ENCODE measurements around the gene CFAP300. TPM values are rescaled to one million over a fixed set of nuclear protein-coding genes. Genes with fewer than 3 reads are reported as not detected.

Gene CFAP300
- 0.38 TPM for total RNA-seq
- long read RNA-seq, result 0 reads

DNA sequence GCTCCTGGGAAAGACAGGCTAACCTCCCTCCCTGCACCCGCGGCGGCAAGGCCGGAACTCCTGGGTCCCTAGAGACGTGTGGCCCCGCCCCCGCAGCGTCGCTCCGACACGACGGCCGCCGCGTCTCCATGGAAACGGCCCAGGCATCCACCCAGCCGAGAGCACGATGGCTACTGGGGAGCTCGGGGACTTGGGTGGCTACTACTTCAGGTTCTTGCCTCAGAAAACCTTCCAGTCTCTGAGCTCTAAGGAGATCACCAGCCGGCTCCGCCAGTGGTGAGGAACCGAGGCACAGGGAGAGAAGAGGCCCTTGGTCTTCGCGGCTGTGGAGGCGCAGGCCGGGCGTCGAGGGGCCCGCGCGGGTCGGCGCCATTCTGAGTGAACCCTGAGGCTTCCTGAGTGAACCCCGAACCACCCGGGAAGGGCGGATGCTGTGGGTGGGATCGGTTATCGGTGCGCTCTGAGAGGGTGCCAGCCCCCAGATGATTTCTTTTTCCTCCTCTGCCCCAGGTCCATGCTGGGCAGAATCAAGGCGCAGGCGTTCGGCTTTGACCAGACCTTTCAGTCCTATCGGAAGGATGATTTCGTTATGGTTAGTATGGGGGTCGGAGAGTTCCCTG is at the start of gene CFAP300:
Gene CFAP300, plus strand, starts transcription at position 133 of the 620 bp plus-strand sequence. Its CDS starts 34 bp downstream, at position 167.
- peak; percentile 87 for DNase-seq (ENCODE audit: low spot score)
- intact Hi-C loops (cut with DNase I), result no loop called here

DNA sequence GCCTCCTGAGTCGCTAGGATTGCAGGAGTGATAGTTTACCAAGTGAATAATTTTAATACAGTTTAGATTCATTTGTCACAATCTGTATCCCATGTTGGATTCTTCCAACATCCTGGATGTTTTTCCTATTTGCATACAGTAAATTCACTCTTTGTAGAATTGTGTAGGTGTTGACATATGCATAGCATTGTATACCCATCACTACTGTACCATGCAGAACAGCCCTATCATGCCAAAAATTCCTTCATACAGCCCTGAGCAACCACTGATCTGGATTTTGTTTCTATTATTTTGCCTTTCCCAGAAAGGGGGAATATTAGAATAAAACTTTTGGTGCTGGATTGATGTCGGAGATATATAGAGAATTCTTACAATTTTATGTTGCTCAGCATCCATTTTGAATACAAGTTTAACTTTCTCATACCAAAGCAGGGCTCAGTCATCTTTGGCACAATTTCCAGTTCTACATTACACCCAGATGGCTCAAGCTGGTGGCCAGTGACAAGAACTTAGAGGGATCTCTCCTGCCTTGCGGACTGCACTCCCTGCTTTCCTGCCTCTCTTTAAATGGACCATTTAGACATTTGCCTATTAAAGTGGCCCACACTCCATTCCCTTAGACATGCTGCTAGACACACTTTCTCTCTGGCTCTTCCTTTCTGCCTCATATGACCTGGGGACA is 45.4 kb upstream of the CFAP300 start:
- intact Hi-C loops (cut with DNase I), result no loop called here
- DNase-seq (ENCODE audit: low spot score), result no peak

DNA sequence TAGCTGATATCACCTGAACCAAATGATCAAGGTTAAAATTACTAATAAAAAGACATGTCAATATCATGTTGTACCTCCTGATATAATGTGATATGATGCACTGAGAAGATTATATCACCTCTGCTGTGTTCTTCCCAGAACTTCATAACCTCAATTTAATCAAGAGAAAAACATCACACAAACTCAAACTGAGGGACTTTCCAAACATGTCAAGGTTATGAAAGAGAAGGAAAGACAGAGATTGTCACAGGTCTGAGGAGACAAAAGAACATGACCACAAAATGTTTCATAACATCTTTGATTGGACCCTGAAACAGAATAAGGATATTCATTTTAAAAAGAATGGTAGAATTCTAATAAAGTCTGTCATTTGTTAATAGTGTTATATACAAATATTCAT is 43.0 kb upstream of the CFAP300 start:
- intact Hi-C loops (cut with DNase I), result no loop called here
- no peak for DNase-seq (ENCODE audit: low spot score)

DNA sequence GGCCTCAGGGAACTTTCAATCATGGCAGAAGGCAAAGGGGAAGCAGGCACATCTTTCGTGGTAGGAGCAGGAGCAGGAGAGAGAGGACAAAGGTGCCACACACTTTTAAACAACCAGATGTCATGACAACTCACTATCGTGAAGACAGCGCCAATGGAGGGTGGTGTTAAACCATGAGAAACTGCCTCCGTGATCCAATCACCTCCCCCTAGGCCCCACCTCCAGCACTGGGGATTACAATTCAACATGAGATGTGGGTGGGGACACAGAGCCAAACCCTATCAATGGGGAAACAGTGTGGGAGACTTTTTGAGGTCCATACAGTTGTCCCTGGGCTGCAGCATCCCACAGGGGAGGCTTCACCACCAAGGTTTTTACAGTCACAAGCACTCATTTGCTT is 41.9 kb upstream of the CFAP300 start:
- DNase-seq (ENCODE audit: low spot score), result no peak
- intact Hi-C loops (cut with DNase I), result no loop called here

DNA sequence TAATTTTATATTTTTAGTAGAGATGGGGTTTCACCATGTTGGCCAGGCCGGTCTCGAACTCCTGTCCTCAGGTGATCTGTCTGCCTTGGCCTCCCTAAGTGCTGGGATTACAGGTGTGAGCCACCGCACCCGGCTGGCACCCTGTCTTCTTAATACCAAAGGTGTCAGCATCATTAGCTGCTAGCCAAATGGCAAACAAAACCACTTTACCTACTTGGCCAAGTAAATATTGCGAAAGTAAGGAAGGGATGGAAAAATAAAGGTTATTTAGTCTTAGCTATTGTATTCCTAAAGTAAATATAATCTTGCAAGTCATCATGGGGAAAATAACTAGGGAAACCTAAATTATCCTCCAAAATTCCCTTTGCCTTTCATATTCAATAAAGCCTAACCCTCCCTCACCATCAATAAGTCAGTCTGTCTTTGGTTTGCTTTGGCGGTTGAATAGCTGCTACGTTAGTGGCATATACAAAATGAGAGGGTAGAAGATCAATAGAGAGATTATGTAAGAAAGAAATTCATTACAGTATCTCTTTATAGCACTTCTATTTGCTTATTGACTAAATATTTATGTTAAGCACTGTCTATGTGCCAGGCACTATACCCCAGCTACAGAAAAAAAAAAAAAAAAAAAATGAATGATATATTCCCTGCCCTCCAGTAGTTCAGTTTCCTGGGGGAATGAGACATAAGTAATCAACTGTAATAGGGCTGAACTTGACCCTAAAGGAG is 40.2 kb upstream of the CFAP300 start:
- no peak for DNase-seq (ENCODE audit: low spot score)
- intact Hi-C loops (cut with DNase I), result loop anchor here (2.0 kb wide), 1 partner anchor 144 kb away; no protein-coding TSS in a partner anchor

DNA sequence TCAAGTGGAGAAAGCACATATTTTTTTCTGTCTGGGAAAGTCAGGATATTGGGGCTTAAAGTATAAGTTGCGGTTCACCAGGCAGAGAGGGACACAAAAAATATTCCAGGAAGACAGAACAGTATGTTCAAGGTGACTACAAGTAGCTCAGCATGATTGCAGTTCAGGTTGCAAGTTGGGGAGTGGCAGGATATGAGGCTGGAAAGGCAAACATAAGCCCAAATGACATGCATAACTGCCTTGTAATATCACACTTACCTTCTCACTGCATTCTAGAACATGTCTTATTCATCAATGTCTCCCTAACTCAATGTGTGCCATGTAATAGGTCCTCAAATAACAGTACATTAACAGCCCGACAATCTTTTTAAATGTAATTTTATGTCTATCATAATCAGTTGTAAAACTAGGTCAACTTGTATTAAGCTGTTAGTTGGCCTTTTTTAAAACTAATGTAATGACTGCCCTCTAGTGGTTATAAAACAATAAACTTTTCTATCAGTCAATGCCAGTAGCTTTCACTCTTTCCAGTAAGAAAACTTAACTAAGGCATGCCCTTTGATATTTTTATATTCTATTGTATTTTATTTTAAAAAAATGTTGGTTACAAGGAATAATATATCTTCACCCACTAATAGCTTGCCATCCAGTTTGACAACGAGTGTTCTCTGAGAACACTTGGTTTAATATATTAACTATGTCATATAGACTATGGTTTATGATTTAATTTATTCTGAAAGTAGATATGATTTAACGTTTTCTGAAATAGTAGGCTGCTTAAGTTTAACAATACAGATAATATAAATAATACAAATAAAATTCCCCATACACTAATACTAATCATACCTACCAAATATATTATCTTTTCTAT is 39.4 kb upstream of the CFAP300 start:
- intact Hi-C loops (cut with DNase I), result loop anchor here (2.0 kb wide), 1 partner anchor 145 kb away; no protein-coding TSS in a partner anchor
- DNase-seq (ENCODE audit: low spot score), result no peak

DNA sequence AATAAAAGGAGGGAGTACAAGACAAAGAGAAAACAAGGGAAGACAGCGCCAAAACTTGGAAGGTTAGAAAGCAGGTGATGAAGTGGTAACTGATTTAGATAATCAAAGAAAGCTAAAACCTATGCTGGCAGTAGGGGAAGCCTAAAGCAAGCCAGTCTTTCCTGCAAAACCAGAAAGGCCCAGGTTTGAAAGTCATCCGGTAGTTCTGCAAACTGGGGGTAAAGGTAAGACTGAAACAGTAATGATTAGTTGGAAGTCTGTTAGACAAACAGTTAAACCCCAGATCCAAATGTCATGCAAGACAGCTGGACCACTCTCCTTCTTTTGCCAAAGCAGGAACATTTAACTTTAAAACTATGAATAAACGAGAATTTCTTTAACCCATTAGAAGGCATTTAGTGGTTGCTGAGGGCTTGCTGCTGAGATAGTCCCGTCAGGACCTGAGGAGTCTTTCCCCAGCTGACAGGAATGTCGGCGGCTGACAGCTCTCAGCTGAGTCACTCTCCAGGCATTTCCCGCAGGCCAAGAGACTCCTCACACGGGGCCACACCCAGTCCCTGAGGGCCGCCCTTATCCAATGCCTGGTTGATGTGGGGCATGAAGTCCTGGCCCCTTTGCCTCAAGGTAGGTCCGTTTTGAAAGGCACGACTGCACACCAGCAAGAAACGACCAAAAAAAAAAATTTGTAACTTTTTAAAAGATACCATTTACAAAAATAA is 36.3 kb upstream of the CFAP300 start:
- intact Hi-C loops (cut with DNase I), result no loop called here
- DNase-seq (ENCODE audit: low spot score), result peak; percentile 79

DNA sequence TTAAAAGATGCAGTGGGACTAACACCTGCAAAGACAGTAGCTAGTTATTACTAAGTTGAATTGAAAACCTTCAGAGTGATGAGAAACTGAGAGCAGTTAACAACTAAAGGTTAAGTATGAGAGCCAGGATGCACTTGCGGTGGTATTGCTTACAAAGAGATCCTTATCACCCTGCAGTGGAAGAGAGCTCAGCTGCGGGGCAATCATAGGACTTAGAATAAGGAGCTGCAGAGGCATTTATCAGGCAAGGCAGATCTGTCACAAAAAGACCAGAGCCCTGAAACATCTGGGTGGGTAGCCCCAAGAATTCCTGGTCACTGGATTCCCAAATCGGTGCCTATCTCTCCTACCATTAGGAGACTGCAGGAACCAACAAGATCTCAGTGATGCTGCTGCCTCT is 34.3 kb upstream of the CFAP300 start:
- intact Hi-C loops (cut with DNase I), result no loop called here
- no peak for DNase-seq (ENCODE audit: low spot score)

DNA sequence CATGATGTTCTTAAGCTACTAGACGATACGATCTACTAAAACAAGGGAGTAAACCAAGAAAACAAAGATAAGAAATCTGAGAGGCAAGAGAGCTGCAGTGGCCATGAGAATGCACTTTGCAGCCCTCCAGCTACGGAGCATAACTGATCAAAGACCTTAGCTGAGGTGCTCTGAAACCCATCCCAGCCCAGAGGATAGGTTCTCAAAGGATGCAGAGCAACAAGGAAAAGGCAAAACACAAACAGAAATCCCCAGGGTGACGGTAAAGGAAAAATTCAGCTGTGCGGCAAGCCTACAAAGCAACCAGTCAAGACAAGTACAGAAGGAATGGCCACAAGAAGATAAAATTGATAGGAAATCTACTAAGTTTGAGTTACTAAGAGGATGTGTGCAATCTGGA is 32.5 kb upstream of the CFAP300 start:
- no peak for DNase-seq (ENCODE audit: low spot score)
- intact Hi-C loops (cut with DNase I), result no loop called here

DNA sequence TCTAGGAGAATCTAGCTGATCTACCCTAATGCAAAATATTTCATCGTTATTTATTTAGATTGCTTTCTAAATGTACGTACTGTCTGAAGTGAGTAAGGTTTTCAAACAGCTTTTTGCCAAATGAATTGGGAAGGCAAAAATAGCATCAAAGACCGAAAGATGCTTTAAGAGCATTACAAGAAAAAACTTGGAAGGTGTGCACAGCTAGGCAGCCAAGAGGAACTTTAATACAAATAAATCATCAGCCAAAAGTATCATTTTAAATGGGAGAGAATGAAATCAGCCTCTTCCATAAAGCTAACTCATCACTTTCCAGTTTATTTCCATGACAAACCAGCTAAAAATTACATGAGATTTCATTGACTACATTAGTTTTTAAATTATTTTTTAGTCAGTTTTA is 30.2 kb upstream of the CFAP300 start:
- intact Hi-C loops (cut with DNase I), result no loop called here
- no peak for DNase-seq (ENCODE audit: low spot score)

DNA sequence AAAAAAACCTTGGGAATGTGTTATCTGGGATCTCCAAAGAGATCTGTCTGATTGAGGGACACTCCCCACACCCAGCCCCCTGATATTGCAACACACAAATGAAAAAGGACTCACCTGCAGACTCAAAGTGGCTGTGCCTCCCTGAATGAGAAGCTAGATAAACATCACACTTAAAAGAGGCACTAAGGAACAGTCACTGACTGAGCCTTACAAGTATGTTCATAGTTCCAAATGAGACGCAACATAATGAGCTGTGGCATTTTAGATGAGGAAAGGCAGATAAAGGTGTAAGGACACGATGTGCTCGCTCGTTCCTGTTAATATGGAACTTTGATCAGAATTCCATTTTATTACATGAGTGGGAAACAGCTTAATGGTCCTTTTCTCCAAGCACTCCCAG is 21.0 kb upstream of the CFAP300 start:
- intact Hi-C loops (cut with DNase I), result no loop called here
- no peak for DNase-seq (ENCODE audit: low spot score)

DNA sequence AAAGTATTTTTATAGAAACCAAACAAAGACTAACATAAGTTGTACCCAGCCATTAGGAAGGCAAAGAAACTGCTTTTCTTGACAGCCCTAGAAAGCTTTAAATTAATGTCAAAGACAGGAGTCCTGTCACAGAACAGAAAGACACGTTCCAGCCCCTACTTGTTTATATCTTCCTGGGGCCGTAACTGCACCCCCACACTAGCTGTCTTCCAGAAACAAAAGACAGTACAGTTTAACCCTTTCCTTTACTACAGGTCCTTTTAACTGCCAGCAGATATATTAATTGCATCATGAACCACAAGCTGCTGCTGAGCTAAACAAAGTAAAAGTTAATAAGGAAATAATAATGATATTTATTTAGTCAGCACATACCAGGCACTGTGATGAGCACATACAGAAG is 20.3 kb upstream of the CFAP300 start:
- intact Hi-C loops (cut with DNase I), result no loop called here
- DNase-seq (ENCODE audit: low spot score), result no peak

DNA sequence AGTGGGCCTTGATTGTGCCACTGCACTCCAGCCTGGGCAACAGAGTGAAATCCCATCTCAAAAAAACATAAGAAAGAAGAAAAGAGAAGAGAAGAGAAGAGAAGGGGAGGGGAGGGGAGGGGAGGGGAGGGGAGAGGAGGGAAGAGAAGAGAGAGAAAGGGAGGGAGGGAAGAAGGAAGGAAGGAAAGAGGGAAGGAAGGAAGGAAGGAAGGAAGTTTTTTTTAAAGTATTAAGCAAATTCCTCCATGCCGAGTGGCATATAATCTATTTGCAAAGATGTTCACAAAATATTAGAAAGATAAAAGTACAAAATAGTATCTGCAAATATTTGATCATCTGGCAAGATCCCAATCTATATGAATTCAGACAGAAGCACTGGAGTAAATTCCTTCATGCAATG is 10.5 kb upstream of the CFAP300 start:
- intact Hi-C loops (cut with DNase I), result no loop called here

DNA sequence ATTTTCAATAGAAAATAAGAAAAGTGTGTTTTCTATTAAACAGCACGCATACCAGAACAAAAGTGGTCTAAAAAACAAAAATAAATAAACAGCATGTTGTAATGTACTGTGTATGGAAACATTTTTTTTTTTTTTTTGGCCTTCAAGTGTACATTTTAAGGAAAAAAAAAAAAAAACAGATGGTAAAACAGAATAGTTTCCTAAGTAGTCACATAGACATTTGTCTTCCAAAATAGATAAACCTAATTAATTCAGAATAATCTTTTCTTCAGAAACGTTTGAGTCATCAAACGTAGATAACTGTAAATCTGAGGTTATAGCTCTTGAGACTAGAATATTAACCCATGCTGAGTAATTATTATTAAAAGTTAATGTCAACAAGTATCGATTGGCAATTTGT is 396 bp upstream of the CFAP300 start:
- intact Hi-C loops (cut with DNase I), result no loop called here
- DNase-seq (ENCODE audit: low spot score), result no peak

More for the DNA sequence above, 10.5 kb upstream of the CFAP300 start:
- no peak for DNase-seq (ENCODE audit: low spot score)

DNA sequence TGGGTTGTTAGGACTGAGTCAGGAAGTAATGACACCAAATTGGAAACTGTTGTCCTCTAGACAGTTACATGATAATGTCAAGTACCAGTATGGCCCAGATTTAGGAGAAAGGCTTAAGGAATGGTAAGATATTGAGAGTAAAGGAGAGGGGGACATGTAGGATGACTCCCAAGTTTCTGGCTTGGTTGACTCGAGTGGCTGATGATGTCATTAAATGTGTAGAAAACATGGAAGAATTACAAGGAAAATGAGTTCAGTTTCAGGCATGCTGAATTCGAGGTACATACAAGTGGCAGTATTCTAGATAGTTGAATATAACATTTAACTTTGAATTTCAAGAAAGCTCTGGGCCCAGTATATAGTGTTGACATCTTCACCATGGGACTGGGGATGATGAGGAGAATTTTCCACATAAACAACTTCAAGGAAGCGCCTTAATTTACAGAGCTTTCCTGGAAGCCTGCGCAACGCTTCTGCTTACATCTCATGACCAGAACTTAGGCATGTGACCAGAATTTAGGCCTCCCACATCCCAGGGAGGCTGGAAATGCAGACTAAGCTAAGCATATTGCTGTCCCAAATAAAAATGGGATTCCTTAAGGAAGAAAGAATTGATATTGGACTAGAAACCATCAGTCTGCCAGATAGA is 3.8 kb downstream of the CFAP300 start:
- no peak for DNase-seq (ENCODE audit: low spot score)
- intact Hi-C loops (cut with DNase I), result no loop called here

DNA sequence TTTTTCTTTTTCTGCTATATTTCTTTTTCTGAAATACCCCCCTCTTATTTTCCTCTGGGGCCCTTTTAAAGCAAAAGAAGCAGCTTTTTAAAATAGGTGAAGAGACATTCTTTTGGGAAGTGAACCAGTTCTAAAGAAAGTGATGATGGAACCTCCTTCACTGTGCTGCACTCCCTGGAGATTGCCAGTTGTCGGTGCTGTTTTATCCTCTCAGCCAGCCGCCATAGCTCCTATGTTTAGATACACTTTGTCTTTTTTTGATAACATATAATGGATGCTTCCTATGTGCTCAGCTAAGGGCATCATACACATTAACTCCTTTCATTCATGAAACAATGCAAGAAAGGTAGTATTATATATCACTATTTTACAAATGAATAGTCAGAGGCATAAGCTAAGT is 14.0 kb downstream of the CFAP300 start:
- intact Hi-C loops (cut with DNase I), result no loop called here
- DNase-seq (ENCODE audit: low spot score), result no peak

DNA sequence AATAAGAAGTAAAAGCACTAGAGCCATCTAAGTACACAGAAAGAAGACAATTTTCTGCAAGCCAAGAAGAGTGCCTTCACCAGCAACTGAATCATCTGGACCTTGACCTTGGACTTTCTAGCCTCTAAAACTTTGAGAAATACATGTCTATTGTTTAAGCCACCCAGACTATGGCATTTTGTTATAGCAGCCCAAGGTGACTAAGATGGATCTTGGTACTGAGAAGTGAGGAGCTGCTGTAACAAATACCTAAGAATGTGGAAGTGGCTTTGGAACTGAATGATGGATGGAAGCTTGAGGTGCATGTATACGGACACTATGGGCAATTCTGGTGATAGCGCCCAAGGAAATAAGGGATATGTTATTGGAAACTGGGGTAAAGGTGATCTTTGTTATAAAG is 14.9 kb downstream of the CFAP300 start:
- DNase-seq (ENCODE audit: low spot score), result no peak
- intact Hi-C loops (cut with DNase I), result no loop called here

DNA sequence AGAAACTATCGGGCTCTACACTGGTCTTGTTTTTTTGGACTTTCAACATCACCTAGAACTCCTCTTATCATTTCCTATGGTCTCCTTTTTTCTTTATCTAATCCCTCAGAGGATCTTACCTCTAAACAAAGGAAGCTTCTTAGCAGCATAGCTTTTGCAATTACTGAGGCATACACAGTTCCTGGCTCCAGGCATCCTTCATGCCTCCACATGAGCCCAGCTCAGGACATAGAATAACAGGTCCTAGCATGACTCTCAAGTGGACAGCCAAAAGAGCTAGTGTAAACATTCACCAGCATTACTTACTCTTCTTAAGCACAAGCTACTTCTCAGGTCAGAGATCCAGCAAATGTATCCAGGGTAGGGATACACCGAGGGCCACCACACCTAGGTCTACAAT is 17.1 kb downstream of the CFAP300 start:
- intact Hi-C loops (cut with DNase I), result no loop called here
- DNase-seq (ENCODE audit: low spot score), result no peak

DNA sequence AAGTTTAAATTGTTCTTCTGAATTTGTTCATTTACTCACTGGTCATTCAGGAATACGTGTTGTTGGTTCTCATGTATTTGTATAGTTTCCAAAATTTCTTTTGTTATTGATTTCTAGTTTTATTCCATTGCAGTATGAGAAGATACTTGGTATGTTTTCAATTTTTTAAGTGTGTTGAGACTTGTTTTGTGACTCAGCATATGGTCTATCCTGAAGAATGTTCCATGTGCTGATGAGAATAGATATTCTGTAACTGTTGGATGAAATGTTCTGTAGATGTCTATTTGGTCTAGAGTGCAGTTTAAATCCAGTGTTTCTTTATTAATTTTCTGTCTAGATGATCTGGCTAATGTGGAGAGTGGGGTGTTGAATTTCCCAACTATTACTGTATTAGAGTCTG is 23.5 kb downstream of the CFAP300 start:
- DNase-seq (ENCODE audit: low spot score), result no peak
- intact Hi-C loops (cut with DNase I), result no loop called here

All from cardiac septum (tissue), 1 donor.